ENCODE measurements around the gene TRMT61B. TPM values are rescaled to one million over a fixed set of nuclear protein-coding genes. Genes with fewer than 3 reads are reported as not detected.

Gene TRMT61B
- total RNA-seq, 1 donor, result 14.5 TPM

DNA sequence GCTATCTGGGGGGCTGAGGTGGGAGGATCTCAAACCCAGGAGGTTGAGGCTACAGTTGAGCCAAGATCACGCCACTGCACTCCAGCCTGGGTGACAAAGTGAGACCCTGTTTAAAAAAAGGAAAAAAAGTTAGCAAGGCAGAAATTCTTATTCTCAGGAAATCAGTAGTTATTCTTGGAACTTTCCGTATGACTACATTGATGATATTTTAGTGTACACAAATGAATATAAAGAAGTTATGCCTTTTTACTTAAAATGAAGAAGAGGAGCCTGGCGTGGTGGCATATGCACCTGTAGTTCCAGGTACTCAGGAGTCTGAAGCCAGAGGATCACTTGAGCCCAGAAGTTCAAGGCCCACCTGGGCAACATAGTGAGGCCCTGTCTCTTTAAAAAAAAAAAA lies 52.1 kb downstream of the TRMT61B start:
- no peak for DNase-seq (ENCODE audit: low read depth)
- no peak overlapping the region for H3K4me3 ChIP-seq (ENCODE audit: low read depth, low read length)
- TF ChIP-seq, protein P1, sequence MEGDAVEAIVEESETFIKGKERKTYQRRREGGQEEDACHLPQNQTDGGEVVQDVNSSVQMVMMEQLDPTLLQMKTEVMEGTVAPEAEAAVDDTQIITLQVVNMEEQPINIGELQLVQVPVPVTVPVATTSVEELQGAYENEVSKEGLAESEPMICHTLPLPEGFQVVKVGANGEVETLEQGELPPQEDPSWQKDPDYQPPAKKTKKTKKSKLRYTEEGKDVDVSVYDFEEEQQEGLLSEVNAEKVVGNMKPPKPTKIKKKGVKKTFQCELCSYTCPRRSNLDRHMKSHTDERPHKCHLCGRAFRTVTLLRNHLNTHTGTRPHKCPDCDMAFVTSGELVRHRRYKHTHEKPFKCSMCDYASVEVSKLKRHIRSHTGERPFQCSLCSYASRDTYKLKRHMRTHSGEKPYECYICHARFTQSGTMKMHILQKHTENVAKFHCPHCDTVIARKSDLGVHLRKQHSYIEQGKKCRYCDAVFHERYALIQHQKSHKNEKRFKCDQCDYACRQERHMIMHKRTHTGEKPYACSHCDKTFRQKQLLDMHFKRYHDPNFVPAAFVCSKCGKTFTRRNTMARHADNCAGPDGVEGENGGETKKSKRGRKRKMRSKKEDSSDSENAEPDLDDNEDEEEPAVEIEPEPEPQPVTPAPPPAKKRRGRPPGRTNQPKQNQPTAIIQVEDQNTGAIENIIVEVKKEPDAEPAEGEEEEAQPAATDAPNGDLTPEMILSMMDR (IDR thresholded peaks at IDR 0.05; ENCODE audit: insufficient read depth, low read length), result no peak

DNA sequence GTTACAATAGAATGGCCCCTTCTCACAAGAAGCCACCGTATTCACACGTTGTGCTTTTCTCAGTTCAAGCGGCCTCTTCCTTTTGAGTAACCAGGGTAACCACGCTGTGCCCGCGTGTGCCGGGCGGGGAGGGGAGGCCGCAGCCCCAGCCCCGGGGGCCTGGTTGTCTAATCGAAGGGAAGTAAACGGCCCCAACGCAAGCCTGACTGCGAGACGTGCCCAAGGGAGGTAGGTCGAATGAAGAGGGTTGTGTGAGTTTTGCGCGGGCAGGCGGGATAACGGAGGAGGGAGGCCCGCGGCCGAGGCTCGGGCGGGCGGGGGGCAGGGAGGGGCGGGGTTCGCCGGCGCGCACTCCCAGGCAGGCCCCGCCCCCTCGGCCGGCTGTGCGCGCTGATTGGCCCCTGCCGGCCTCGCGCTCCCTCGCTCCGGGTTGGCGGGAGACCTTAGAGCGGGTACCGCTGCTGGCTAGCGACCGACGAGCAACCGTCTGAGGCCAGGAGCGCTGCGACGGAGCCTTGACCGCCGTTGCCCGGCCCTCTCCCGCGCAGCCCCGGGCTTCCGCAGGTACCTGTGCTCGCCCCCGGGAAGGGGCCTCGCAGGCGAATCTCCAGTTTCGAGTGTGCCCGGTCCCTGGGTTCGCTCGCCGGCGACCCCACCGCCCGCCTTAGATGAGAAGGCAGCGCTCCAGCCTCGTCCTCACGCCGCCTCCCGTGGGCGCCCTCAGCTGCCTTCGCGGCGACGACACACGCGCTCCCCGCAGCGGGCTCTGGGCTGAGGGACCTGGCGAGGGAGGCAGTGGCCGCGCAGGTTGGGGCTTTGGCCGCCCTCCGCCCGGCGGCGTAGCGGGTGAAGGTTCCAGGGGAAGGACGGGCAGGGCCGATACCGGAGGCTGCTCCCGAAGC lies 59.5 kb downstream of the TRMT61B start, which contains the start of gene SPDYA:
TSS of gene SPDYA (plus strand) at position 451 of the 902 bp plus-strand sequence. CDS start 5,181 bp downstream, outside the sequence.
- DNase-seq (ENCODE audit: low read depth), result peak; percentile 47
- peak within 1 kb of the TSS; percentile 66 for H3K4me3 ChIP-seq (ENCODE audit: low read depth, low read length)
- TF ChIP-seq, protein P1 (IDR thresholded peaks at IDR 0.05; ENCODE audit: insufficient read depth, low read length), result no peak

DNA sequence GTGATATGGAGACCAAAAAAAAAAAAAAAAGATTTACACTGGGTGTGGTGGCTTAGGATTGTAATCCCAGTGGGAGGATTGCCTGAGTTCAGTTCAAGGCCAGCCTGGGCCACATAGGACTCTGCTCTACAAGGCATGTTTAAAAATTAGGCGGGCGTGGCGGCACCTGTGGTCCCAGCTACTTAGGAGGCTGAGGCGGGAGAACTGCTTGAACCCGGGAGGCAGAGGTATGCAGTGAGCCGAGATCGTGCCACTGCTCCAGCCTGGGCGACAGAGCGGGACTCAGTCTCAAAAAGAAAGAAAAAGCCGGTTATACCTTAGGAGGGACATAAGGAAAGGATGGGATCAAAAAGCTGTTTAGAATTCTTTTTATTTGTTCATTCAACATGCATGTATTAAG lies 60.2 kb downstream of the TRMT61B start:
- no peak for DNase-seq (ENCODE audit: low read depth)
- TF ChIP-seq, protein P1 (IDR thresholded peaks at IDR 0.05; ENCODE audit: insufficient read depth, low read length), result no peak
- H3K4me3 ChIP-seq (ENCODE audit: low read depth, low read length), result peak overlapping the region; percentile 66

DNA sequence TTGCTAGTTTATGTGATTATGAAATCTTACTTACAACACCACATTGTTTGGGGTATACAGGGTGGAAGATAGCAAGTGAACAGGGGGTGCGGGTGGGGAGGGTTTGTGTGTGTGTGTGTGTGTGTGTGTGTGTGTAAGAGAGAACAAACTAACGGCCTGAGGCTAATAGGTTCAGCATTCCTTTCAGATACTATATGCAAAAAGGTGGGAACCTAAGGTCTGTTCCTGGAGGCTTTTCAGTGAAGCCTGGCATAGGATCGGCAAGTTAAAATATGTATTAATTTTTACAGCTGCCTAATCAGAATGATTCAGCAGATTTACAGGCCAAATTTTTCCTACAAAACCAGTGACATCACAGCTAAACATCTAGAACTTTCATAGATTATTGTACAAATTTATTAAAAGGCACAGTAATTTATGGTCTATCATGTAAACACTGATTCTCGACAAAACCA lies 67.1 kb downstream of the TRMT61B start:
- H3K4me3 ChIP-seq (ENCODE audit: low read depth, low read length), result no peak overlapping the region
- DNase-seq (ENCODE audit: low read depth), result peak; percentile 78
- TF ChIP-seq, protein P1 (IDR thresholded peaks at IDR 0.05; ENCODE audit: insufficient read depth, low read length), result no peak

DNA sequence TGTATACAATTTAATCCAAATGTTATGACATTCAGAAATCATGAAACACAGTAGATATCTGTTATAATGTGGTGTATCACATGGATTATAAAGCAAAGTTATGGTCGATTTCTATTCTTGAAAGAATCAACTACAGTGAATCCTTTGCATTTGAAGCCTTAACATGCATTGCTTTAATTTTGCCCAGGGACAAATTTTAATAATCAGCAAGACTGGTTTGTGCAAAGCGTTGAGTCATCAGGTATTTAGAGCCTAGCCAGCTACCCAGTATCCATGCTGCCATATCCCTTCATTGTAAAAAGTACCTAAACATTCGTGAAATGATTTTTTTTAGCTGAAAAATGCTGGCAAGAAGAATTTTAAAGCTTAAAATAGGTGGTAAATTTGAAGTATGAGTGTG lies 68.4 kb downstream of the TRMT61B start:
- DNase-seq (ENCODE audit: low read depth), result peak; percentile 49
- TF ChIP-seq, protein P1 (IDR thresholded peaks at IDR 0.05; ENCODE audit: insufficient read depth, low read length), result no peak

More for the DNA sequence above, 68.4 kb downstream of the TRMT61B start:
- no peak overlapping the region for H3K4me3 ChIP-seq (ENCODE audit: low read depth, low read length)

Small RNAs within 50 kb of the gene (small RNA-seq; reads per million reads assigned to genes)
- gene SNORD92, result 9.4 reads per million, percentile 93 among the genes with 10 or more reads in this experiment

Other genes starting within 250 kb of the TRMT61B start
- 307 and 330 TPM in 2 replicates for gene PPP1CB, start 118.5 kb downstream of the TRMT61B start, total RNA-seq (ENCODE audit: low replicate concordance)
- gene SPDYA, start 59.5 kb downstream of the TRMT61B start, total RNA-seq (ENCODE audit: low replicate concordance), result 1.1 and 6.5 TPM in 2 replicates
- gene WDR43, start 24.4 kb upstream of the TRMT61B start, total RNA-seq (ENCODE audit: low replicate concordance), result 80.2 and 102 TPM in 2 replicates
- under 0.01 TPM in 1 of 2 replicates, not detected in the other for gene TOGARAM2, start 111.0 kb upstream of the TRMT61B start, total RNA-seq (ENCODE audit: low replicate concordance)
- under 0.01 and 0.08 TPM in 2 replicates for gene PCARE, start 204.2 kb upstream of the TRMT61B start, total RNA-seq (ENCODE audit: low replicate concordance)
- gene CLIP4, start 245.1 kb upstream of the TRMT61B start, total RNA-seq (ENCODE audit: low replicate concordance), result 73.5 and 97.1 TPM in 2 replicates

Measured in fibroblast of the aortic adventitia (primary cell).